Fibroblast of lung (primary cell): Measurements from ENCODE around the gene ARF5.

ENCODE experiments used
- EZH2 ChIP-seq: IDR thresholded peaks from 2 replicates; pipeline ENCODE4 v1.5.1; 2012; ENCODE audit warnings: low read length, control low read depth, mild to moderate bottlenecking; ENCODE audit errors: missing control alignments
- TF ChIP-seq, protein P1 (sequence below), 2 donors: IDR thresholded peaks in 1 of 2; conservative IDR thresholded peaks in 1 of 2; 1 replicate in 1 of 2; 2 replicates in 1 of 2; pipeline ENCODE4 v1.5.1; 2011 to 2012; ENCODE audit warnings: low read length in 2 of 2, control low read depth in 1 of 2, inconsistent platforms in 1 of 2, low read depth in 1 of 2, mild to moderate bottlenecking in 1 of 2

DNA sequence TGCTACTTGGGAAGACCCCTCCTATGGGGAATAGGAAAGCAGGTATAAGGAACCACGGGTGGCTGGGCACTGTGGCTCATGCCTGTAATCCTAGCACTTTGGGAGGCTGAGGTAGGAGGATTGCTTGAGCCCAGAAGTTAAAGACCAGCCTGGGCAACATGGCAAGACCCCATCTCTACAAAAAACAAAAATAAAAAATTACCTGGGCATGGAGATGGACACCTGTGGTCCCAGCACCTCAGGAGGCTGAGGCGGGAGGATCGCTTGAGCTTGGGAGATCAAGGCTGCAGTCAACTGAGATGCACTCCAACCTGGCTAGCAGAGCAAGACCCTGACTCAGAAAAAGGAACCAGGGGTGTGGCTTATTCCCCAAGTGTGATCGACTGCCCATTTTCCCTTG lies 4.3 kb downstream of the ARF5 start:
- TF ChIP-seq, protein P1, sequence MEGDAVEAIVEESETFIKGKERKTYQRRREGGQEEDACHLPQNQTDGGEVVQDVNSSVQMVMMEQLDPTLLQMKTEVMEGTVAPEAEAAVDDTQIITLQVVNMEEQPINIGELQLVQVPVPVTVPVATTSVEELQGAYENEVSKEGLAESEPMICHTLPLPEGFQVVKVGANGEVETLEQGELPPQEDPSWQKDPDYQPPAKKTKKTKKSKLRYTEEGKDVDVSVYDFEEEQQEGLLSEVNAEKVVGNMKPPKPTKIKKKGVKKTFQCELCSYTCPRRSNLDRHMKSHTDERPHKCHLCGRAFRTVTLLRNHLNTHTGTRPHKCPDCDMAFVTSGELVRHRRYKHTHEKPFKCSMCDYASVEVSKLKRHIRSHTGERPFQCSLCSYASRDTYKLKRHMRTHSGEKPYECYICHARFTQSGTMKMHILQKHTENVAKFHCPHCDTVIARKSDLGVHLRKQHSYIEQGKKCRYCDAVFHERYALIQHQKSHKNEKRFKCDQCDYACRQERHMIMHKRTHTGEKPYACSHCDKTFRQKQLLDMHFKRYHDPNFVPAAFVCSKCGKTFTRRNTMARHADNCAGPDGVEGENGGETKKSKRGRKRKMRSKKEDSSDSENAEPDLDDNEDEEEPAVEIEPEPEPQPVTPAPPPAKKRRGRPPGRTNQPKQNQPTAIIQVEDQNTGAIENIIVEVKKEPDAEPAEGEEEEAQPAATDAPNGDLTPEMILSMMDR (conservative IDR thresholded peaks at IDR 0.05 in 1 of 2, IDR thresholded peaks at IDR 0.05 in 1 of 2; ENCODE audit: low read depth in 1 of 2, low read length in 2 of 2): no peak
- TF ChIP-seq EZH2: no peak
